Mucosa of descending colon (tissue), 3 donors: Measurements from ENCODE around the gene PARP14. TPM values are rescaled to one million over a fixed set of nuclear protein-coding genes. Genes with fewer than 3 reads are reported as not detected.

Experiments
- ATAC-seq: fragments of 200-7000 bp; cut with Tn5 transposase; one replicate; pipeline ENCODE4 v1.9.1; 2020; ENCODE audit warnings: mild to moderate bottlenecking, moderate library complexity
- DNase-seq, 3 donors: peaks; one replicate each; pipeline ENCODE4 v3.0.0-alpha.2; 2020
- H3K36me3 ChIP-seq: fragments of 200-600 bp; one replicate; pipeline ENCODE4 v1.8.0; 2021; ENCODE audit warnings: low read depth, mild to moderate bottlenecking
- H3K4me1 ChIP-seq: fragments of 200-600 bp; one replicate; pipeline ENCODE4 v1.8.0; 2021; ENCODE audit warnings: low read depth, mild to moderate bottlenecking
- H3K4me3 ChIP-seq: fragments of 200-600 bp; one replicate; pipeline ENCODE4 v1.8.0; 2021; ENCODE audit warnings: mild to moderate bottlenecking
- H3K9me3 ChIP-seq: fragments of 200-600 bp; one replicate; pipeline ENCODE4 v1.8.0; 2021; ENCODE audit warnings: mild to moderate bottlenecking
- intact Hi-C, 2 donors: fragments of 100-400 bp; cut with DNase I in 1 of 2; cut with micrococcal nuclease in 1 of 2; formaldehyde crosslinking; loops; one replicate each; pipeline versions ENCODE4 v1.11.0 to v1.11.1; 2022; cut with DNase I, micrococcal nuclease
- total RNA-seq, 3 donors: library from RNA; stranded (reverse); fragmentation: NEBNext Ultra II Directional in 2 of 3; extraction: Animal tissue kit (Norgen Biotek cat#: 25700) in 2 of 3; gene quantifications; one replicate each; pipeline versions ENCODE4 v1.2.1 to v1.2.4, GENCODE V29; 2021 to 2023
- TF ChIP-seq, protein P1 (sequence below): fragments of 200-600 bp; IDR thresholded peaks from one replicate; pipeline ENCODE4 v1.8.0; 2022; ENCODE audit warnings: antibody characterized with exemption, mild to moderate bottlenecking
- donor health status: DM: no; HTN: no; CAD: no; lungs with moderate emphysema.
- donor health status: DM: no; HTN: no; CAD: no.
- donor health status: DM: no; HTN: yes; CAD: no.

PARP14 gene
- total RNA-seq, 3 donors from 2014 or later: 34.7 to 47.9 (median 43.8) TPM

DNA sequence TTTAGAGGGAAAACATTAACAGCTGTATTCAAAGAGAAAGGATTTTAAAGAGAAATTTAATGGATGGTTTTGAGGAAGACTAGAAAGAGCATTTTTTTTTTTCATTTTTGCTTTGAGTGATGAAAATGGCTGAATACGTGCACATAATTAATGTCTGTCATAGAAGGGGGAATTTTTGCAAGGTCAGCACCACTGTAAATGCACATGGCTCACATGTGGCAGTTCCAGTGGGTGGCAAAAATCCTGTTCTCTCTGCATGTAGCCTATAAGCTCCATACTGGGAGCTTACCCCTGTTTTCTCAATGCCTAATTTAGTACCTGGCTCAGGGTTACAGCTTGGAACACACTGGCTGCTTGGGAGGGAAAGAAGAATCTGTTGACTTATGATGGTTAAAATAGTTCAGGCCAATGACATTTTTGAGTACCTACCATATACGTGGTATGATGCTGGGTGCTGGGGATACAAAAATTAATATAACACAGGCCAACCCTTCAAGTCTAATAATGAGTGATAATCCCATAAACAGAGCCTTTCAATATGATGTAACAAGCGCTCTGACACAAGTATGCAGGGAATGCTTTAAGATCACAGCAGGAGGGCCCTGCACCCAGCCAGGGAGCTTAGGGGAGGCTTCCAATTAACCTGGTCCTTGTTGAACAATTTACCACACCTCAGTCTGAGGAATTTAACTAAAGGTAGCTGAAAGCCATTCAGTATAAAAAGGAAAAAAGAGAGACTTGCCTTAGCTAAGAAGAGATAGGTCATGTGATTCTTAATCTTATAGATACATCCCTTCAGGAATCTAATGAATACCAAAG is 80.0 kb downstream of the PARP14 start:
- ATAC-seq (no peak), DNase-seq (no peak)
- TF ChIP-seq, protein P1, sequence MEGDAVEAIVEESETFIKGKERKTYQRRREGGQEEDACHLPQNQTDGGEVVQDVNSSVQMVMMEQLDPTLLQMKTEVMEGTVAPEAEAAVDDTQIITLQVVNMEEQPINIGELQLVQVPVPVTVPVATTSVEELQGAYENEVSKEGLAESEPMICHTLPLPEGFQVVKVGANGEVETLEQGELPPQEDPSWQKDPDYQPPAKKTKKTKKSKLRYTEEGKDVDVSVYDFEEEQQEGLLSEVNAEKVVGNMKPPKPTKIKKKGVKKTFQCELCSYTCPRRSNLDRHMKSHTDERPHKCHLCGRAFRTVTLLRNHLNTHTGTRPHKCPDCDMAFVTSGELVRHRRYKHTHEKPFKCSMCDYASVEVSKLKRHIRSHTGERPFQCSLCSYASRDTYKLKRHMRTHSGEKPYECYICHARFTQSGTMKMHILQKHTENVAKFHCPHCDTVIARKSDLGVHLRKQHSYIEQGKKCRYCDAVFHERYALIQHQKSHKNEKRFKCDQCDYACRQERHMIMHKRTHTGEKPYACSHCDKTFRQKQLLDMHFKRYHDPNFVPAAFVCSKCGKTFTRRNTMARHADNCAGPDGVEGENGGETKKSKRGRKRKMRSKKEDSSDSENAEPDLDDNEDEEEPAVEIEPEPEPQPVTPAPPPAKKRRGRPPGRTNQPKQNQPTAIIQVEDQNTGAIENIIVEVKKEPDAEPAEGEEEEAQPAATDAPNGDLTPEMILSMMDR: no peak
- Histone ChIP-seq H3K4me1 (peaks cover 3% of the 10 kb centered on the region), H3K36me3 (no peaks in the 10 kb centered on the region), H3K9me3 (no peaks in the 10 kb centered on the region), H3K4me3 (no peak overlapping the region)
- intact Hi-C loops: no loop called here

DNA sequence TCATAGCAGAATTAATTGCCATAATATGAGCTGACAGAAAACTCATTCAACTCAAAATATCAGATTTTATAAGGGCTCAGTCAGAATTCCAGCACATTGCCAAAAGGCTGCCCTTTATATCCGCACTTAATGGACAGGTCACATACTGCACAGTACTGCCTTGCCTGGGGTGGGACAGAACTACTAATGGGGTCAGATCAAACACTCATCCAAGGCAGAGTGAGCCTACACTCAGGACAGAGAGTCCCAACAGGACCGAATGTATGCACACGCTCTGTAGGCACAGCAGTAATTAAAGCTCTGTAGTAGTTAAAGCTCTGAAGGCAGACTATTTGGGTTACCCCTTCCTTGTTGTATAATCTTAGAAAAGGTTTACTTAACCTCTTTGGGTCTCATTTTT is 85.8 kb downstream of the PARP14 start:
- no peak for ATAC-seq

DNA sequence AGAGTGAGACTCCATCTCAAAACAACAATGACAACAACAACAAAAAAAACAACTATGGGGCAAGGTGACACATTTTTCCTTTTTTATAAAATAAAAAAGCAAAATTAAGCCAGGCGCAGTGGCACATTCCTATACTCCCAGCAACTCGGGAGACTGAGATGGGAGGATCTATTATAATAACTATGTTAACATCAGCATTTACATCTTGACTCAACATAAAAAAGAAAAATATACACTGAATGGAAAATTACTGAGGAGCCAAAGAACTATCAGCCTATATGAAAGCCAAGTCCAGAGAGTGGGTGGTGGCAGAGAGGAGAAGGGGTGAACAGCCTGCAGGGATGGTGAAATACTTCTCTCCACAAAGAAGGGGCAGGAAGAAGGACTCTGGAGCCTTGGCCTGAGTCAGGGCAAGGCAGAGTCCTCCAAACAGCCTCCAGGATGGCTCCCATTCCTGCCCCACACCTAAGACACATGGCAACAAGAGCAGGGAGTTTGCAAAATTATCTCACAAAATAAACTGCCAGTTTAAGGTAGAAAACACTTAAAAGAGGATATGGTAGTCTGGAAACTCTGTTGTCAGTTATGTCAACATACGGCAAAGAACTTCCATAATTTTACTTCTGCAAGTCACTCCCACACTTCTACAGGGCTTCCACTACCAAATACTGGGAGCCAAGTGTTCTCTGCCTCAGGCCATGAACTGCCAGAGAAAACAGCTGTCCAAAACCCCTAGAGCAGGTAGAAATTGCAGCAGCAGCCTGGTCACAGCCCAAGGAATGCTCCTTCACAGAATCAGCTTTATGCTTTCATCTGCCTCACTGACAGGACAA is 87.1 kb downstream of the PARP14 start:
- no peaks in the 10 kb centered on the region for H3K9me3 ChIP-seq
- peak; percentile 26 for ATAC-seq
- no peaks in the 10 kb centered on the region for H3K36me3 ChIP-seq
- H3K4me1 ChIP-seq: no peaks in the 10 kb centered on the region
- intact Hi-C loops: no loop called here
- DNase-seq: no peak
- H3K4me3 ChIP-seq: no peak overlapping the region
- TF ChIP-seq, protein P1: no peak

More for the DNA sequence above, 85.8 kb downstream of the PARP14 start:
- H3K36me3 ChIP-seq: no peaks in the 10 kb centered on the region
- no peaks in the 10 kb centered on the region for H3K9me3 ChIP-seq
- no peak for DNase-seq
- no peaks in the 10 kb centered on the region for H3K4me1 ChIP-seq
- H3K4me3 ChIP-seq: no peak overlapping the region
- TF ChIP-seq, protein P1: no peak
- intact Hi-C loops: no loop called here

DNA sequence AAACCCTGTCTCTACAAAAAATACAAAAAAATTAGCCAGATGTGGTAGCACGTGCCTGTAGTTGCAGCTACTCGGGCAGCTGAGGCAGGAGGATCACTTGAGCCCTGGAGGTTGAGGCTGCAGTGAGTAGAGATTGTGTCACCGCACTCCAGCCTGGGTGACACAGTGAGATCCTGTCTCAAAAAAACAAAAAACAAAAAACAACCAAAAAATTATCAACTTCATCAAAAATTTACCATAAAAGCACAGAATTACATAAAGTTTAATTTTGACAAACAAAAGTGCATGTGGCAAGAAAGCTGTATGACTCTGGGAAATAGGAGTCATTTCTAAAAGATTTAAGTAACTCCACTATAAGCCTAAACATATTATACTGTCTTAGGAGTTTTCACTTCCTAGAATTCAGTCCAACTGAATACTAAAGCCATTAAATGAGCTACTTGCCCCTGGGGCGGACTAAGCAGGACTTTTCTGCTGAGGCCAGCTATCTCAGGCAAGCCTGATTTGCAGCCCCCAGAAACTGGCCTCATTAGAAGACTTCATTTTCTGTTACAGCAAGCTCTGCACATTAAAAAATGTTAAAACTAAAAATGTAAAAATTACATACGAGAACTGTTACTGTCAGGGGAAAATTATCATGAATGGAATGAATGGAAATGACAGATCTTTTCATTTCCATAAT is 90.0 kb downstream of the PARP14 start:
- TF ChIP-seq, protein P1: no peak
- no peak for DNase-seq
- Histone ChIP-seq H3K36me3 (no peaks in the 10 kb centered on the region), H3K4me3 (no peak overlapping the region), H3K4me1 (no peaks in the 10 kb centered on the region), H3K9me3 (no peaks in the 10 kb centered on the region)
- ATAC-seq: no peak
- intact Hi-C loops: no loop called here

DNA sequence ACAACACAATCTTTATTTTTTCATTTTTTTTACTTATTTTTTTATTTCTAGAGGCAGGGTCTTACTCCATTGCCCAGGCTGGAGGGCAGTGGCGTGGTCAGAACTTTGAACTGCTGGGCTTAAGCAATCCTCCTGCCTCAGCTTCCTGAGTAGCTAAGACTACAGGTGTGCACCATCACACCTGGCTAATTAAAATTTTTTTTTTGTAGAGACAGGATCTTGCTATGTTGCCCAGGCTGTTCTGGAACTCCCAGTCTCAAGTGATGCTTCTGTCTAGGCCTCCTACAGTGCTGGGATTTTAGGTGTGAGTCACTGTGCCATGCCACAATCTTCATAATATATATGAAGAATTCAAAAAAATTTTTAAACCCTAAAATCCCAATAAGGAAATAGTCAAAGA is 92.2 kb downstream of the PARP14 start:
- no peak for ATAC-seq
- no peaks in the 10 kb centered on the region for H3K4me1 ChIP-seq
- H3K4me3 ChIP-seq: no peak overlapping the region
- TF ChIP-seq, protein P1: no peak
- no peaks in the 10 kb centered on the region for H3K36me3 ChIP-seq
- intact Hi-C loops: no loop called here
- DNase-seq: no peak
- H3K9me3 ChIP-seq: no peaks in the 10 kb centered on the region
